ENCODE results near the gene DNAJC13.

DNAJC13 gene

GRCh38 chr3:132469326-132469725 is 52.0 kb downstream of the DNAJC13 start:
- no peak for DNase-seq

GRCh38 chr3:132486099-132486498 is 68.8 kb downstream of the DNAJC13 start:
- DNase-seq, result no peak

DNA sequence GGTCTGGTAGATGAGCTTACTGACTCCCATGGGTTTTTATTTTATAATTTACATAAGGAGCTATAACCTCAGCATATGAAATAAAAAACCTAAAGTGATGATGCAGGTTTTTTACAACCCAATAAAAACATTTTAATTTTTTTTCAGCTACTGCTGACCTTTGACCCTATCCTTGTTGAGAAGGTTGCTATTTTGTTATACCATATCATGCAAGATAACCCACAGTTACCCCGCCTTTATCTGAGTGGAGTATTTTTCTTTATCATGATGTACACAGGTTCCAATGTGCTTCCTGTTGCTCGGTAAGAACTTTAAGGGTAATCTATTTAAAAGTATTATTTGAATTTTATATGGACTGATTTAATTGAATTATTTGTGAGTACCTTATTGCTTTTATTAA is 70.8 kb downstream of the DNAJC13 start:
- no peak for DNase-seq

DNA sequence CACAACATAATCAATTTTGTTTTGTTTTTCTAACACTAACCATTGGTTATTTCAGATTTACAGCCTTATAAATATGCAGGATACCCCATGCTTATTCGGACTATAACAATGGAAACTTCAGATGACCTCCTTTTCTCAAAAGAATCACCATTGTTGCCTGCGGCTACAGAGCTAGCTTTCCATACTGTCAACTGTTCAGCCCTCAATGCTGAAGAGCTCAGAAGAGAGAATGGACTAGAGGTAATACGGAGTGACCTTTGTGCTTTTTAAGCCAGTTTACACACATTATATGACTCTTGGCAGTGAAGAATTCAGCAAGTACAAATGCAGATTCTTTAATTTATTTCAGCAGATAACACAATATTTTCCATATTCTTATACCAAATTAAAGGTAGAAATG is 81.8 kb downstream of the DNAJC13 start:
- no peak for DNase-seq

DNA sequence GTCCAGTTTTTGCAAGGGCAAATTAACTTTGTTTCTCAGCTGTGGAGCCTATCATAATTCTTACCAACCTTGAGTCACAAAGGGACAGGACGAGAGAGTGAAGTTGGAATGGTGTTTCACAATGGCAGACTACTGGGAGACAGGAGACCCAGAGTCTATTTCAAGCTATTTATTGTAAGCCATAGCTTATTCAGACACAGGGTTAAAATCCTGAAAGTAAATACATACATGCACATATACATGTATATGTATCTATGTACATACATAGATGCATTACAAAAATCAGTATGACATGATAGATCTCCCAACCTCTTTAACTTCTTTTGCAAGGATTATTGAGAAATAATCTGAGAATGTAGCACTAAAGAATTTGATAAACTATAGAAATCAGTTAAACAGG is 86.3 kb downstream of the DNAJC13 start:
- DNase-seq, result no peak

- DNase-seq, result no peak
These were observed 87.2 kb downstream of the DNAJC13 start for GRCh38 chr3:132504375-132504933.

GRCh38 chr3:132507657-132508056 is 90.4 kb downstream of the DNAJC13 start:
- no peak for DNase-seq

DNA sequence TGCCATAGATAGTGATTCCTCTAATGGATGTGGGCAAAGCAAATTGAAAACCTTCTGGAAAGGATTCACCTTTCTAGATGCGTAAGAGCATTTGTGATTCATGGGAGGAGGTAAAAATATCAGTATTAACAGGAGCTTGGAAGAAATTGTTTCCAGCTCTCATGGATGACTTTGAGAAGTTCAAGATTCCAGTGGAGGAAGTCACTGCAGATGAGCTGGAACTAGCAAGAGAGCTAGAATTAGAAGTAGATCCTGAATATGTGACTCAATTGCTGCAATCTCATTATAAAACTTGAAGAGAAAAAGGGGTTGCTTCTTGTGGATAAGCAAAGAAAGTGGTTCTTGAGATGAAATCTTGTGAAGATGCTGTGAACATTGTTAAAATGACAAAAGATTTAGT is 91.8 kb downstream of the DNAJC13 start:
- no peak for DNase-seq

- DNase-seq, result no peak
These were observed 92.2 kb downstream of the DNAJC13 start for GRCh38 chr3:132509506-132509905.

- no peak for DNase-seq
These were observed 95.8 kb downstream of the DNAJC13 start for GRCh38 chr3:132513057-132513456.

GRCh38 chr3:132517311-132517710 is 100.0 kb downstream of the DNAJC13 start:
- DNase-seq, result no peak

GRCh38 chr3:132519914-132520313 is 102.6 kb downstream of the DNAJC13 start:
- DNase-seq, result no peak

DNA sequence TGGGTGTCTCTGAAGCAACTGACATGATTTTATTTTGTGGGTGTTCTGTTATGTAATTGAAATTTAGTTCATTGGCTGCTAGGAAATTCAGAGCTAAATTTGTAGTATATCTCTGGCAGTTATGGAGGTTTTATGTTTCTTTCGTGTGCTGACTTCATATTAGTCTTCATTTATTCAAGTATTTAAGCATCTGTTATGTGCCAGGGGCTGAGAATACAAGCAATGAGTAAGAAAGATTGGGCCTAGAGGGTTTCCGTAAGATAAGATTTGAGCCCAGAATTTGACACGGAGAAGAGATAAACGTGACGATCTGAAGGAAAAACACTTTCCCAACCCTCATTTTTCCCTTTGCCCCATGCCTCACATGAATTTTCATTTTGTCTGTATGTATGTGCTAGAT is 104.6 kb downstream of the DNAJC13 start:
- DNase-seq, result no peak

- DNase-seq, result no peak
These were observed 105.1 kb downstream of the DNAJC13 start for GRCh38 chr3:132522353-132522752.

GRCh38 chr3:132530624-132531023 is 113.3 kb downstream of the DNAJC13 start:
- DNase-seq, result no peak

DNA sequence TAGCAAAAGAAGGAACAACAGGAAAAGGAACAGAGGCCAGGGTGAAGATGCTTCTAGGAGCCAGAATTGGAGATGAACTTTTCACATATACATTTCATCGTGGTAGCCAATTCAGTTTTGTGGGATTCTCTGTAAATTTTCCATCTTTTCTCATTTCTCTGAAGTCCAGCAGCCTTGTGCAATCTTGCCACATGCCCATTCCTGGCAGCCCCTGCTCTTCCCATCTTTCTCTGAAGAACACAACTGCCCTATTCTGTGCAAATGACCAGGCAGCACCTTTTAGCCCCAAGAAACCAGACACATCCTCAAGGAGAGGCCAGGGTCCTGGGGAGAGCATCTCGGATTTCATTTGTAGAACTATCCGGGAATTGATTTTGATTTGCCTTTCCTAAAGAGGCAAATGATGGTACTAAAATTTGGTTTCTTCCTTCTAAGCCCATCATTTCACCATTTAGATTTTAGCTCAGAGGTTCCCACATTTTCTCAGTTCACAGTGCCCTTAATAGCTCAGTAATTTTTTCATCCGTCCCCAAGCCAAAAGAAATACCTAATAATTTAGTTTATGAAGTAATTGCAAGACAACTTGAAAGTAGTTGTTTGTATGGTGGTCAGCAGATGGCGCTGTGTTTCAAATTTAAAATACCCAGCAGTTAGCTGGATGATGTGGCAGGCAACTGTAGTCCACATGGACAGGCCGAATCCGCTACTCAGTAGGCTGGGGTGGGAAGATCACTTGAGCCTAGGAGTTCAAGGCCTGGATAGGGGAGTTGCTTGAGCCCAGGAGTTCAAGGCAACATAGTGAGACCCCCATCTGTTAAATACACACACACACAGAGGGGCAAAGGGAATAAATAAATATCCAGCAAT is 118.5 kb downstream of the DNAJC13 start:
- DNase-seq, result peak; percentile 20

DNA sequence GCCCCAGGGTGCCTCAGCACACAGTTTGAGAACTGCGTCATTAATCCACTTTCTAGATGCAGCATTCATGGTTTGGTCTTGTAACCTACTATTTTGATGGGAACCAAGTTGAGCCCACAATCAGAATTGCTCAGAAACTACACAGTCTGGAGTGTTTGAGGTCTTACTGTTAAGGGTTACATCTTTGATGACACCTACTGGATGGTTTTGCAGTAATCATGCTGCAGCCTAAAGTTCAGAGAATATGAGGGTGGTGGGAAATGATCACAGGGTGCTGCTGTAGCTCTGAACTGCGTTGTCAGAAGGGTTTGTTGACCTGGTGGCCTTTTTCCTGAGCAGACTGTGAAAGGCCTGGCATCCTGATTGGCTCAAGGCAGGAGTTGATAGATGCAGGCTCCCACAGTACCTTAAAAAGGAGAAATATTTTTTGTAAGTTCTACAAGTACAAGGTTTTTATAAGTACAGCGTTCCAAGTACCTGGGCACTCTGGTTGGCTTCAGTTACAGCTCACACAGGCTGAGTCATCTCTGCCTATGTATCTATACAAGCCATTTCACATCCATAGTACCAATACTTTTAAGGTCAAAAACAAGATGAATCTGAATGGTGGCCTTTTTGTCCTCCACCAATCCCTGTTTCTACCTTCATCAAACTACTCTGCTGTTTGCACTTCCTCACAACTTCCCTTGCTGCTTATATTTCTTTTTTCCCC is 119.3 kb downstream of the DNAJC13 start:
- no peak for DNase-seq

DNA sequence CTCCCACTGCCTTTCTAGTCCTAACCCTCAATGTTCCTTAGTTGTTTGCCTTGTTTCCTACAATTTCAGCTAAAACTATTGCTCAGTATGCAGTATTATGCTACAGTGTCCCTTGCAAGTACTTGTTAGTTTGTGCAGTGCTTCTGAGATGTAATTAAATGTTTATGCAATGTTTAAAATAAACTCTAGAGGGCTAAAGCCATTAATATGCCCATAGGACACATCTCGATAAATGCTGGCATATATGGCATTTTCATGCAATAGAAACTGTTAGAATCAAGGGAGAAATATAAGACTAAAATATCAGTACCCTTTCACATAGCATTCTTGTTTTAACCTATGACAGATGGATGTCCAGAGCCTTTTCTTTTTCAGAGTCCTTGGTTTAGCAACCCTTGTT is 120.0 kb downstream of the DNAJC13 start:
- no peak for DNase-seq

GRCh38 chr3:132538072-132538471 is 120.8 kb downstream of the DNAJC13 start:
- DNase-seq, result no peak

DNA sequence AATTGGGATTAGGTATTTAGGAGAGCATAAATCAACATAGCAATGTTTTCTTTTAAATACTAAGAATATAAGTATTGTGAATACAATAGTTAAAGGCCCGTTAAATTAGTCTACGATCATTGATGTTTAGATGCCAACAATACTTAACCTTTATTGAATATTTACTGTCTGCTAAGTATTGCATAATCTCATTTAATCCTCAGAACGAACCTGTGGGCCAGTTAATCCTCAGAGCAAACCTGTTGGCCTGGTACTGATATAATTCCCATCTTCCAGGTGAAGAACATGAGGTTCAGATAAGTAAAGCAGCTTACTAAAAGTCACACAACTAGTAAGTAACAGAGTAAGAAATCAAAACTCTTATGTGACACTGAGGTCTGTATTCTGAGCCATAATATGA is 122.4 kb downstream of the DNAJC13 start:
- DNase-seq, result no peak

DNA sequence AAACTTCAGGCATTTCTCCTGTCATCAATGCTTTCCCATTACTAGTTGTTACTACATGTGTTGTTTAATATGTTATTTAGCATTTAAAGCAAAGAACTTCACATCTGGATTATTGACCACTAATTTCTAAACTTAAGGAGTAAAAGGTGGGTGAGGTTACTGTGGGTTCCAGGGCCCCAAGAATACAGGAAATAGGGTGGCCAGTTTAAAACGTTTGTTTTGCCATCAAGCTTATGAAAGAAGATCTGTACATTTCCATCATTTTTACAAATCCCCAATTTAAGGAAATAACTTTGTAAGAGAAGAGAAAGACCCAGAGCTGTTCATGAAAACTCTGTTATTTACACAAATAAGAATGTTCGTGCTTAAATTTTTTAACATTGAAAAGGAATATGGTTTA is 125.3 kb downstream of the DNAJC13 start:
- no peak for DNase-seq

DNA sequence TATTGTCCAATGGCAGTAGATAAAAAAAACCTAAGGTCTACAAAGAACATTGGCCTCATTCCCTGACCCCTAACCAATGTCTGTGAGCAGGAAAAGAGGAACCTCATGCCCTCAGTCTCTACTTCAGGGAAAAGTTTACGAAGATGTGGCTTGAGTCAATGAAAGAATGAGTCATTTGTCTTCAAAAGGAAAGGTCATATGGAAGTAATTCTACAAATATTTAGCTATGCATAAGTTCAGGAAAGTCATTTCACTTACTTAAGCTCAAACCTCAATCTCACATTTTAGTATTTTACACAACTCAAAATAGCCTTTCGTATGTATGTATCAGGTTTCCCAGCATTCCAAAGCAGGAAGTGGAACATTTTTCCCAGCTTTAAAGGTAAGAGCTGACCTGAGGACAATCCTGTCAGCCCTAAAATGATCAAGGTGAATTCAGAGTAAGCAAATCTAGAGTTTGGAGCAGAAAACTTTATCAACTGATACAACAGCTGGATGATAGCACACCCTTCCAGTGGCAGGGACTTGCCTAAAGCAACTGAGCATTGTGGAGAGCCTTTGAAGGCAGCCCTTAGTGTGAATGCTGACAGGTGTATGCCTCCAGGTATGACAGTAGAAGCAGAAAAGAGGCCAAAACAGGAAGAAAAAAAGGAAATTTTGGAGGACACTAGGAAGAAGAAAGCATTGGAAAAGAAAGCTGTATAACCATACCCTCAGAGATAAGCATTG is 125.9 kb downstream of the DNAJC13 start:
- DNase-seq, result no peak

- no peak for DNase-seq
These were observed 126.8 kb downstream of the DNAJC13 start for GRCh38 chr3:132544130-132544529.

Measured in T1000 (cell line).